GM18907 (cell line): ENCODE measurements around the gene FRMD5.

ENCODE experiments used
- ATAC-seq: cut with Tn5 transposase; IDR thresholded peaks from one replicate; pipeline ENCODE4 v1.9.1; 2021; ENCODE audit warnings: mild to moderate bottlenecking, moderate library complexity; ENCODE audit not compliant: unreplicated experiment

FRMD5 gene

DNA sequence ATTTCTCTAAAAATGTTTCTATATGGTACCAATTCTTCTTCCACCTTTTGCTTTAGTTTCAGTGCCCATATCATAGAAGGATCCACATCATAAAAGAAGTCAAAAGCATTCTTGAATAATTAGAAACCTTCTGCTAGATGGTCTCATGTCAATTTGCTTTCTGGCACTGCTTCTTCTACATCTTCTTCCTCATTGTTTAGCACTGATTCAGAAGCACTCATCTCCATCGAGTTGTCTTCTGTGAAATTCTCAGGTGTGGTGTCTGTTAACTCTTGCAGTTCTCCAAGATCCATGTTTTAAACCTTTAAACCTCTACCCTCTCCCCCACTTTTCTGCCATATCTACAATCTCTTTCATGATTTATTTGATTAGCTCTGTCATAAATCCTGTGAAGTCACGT is 213.5 kb downstream of the FRMD5 start:
- no peak for ATAC-seq

DNA sequence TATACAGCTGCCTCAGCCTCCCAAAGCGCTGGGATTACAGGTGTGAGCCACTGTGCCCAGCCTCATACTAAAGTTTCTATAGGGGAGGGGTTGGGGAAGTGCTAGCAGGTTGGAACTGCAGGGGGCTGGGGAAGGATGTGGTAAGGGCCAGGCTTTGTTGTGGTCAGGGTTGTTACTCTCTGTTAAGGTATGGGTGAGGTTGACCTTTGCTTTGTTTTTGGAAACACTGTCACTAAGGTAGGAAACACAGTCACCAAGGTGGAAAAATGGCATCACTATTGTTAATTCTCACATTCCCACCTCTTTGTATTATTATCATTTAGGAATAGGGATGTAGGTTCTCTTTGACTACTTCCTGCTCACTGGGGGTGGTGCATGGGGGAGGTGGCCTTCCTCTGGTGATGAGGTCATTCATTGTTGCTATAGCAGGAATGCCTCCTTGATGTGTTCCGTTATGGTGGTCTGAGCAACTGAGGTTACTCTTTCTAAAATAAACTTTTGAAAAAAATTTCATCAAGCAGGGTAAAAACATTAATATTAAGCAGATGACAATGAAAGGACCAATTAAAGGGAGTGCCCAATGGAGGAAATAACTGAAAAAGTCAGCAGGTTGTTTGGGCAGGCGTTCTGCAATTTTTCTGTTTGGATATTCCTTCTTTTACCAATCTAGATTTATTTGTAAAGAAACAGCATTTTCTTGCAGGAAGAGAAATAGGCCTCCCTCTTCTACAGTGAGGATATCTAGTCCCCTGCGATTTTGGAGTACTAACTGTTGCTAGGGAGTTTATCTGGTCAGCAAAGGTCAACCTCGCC is 217.8 kb downstream of the FRMD5 start:
- ATAC-seq = no peak

DNA sequence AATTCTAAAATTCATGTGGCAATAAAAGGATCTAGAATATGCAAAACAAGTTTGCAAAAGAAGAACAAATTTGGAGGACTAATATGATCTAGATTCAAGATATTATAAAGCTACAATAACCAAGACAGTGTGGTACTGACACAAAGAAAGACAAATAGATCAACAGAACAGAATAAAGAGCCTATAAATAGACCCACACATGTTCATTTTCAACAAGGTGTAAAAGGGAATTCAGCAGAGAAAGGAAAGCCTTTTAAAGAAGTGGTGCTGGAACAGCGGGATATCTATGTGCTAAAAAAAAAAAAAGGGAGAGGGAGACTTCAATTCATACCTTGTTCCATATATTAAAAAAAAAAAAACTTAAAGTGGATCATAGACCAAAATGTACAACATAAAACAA is 219.3 kb downstream of the FRMD5 start:
- ATAC-seq = no peak

DNA sequence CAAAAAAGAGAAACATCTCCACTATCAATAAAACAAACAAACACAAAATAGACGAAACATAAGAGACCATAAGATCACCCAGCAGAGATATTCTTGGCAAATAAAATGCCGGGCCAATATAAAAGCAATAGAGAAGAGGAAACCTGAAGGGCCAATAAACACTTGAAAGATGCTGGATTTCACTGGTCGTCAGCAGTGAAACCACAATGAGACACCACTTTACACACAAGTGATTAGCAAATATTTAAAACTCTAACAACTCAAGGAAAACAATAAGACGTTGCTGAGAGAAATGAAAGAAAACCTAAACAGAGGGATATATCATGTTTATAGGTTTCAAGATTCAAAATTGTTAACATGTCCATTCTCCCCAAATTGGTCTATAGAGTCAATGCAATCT is 219.7 kb downstream of the FRMD5 start:
- no peak for ATAC-seq

DNA sequence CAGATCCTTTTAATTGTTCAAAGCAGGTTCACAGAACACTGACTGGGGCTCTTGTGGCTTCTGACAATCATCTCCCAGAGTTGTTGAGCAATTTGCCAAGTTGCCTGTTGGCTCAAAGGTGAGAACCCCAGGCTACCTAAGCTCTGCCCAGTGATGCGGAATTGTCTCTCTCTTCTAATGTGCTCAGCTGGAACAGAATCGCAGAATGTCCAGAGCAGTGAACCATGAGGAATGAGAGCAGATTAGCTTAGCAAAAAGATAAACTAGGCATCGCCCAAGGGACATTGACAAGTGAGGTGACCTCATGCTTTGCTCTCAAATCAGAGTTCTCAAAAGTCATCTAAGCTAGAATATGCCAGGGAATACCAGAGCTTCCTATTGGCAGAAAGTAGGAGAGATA is 220.2 kb downstream of the FRMD5 start:
- ATAC-seq = peak; percentile 67

DNA sequence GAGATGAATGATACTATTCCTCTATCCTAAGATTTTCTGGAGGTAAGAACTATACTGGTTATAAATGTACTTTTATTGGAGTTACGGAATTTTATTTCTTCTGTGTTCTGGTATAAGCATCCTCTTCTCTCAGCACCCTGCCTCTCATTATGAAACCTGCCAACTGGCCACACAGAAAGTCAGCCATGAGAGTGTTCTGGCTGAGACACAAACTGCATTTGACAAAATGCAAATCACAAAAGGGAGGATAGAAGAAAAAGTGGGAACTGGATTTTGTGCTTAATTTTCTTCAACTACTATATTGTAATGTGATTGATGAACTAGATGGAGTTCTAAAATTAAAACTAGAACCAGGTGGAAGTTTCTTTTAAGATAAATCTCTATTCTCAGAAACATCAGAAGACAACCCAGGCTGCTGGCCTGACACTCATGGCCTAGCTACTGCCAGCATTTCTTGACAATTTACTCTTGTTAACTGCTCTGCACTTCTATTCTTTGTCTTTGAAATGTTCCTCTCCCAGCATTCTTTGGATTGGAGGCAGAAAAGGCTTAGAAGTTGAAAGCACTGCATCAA is 225.2 kb downstream of the FRMD5 start:
- no peak for ATAC-seq

DNA sequence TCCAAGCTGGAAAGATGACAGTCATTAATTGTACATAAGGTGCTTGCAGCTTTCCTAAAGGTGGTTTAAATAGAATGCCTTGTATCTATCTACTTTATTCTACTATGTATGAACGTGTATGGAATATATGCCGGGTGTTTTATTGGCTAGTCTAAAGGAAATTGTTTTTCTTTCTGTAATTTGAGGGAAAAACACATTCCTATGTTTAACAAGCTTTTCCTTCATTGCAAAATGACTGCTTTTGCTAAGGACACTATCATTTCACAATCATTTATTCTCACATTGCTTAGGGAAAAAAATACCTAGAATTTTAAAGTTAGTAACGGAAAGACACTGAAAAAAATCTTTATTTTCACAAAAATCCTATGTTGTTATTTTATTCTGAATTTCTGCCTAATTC is 226.5 kb downstream of the FRMD5 start:
- no peak for ATAC-seq

DNA sequence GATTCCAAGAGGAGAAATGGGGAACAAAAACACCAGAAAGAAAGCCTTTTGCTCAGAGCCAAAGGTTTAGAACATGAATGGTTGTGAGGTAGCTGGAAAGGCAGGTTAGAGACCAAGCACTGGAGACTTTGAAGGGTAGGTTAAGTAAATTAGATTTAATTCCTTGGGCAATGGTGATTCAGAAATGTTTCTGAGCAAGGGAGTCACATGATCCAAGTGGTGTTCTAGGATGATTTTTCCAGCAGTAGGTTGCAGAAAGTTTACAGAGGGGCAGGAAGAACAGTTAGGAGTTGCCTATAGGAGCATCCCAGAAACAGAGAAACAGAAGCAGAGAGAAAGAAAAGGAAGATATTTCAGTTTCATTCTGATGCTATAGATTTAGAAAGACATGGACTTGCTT is 228.4 kb downstream of the FRMD5 start:
- no peak for ATAC-seq

DNA sequence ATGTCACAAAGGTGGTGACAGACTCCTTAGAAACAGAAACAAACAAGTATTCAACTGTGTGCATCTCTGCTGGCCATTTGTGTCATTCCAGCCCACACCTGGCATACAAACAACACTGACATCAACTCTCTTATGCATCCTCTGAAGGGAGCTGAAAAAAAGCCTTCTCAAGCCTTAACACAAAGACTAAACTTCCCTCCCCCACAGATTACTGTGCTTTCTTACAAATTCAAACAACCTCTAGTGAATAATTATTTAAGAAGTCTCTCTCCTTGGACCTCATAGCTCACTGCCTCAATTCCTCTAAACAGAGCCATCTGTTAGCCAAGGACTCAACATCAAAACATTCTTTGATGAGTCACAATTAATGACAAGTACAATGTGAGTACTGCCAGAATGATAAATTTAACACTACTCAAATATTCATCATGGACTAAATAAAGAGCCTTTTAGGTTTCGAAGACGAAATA is 236.2 kb downstream of the FRMD5 start:
- ATAC-seq = no peak

DNA sequence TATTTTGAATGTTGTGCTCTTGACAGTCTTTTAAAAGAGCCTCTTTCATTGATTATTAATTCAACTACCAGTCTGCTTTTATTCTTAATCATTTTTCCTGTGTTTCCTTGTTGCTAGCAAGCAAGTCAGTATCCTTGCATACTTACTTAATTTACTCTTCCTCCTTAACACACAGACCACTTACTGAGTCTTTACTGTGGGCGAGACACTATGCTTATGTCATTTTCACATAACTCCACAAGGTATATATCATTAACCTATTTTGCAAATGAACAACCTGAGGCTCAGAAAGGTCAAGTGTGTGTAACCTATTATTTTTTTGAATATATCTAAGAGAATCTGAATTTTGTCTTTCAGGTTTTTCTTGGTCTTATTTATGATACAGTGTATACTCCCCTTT is 237.3 kb downstream of the FRMD5 start:
- ATAC-seq = peak; percentile 66

DNA sequence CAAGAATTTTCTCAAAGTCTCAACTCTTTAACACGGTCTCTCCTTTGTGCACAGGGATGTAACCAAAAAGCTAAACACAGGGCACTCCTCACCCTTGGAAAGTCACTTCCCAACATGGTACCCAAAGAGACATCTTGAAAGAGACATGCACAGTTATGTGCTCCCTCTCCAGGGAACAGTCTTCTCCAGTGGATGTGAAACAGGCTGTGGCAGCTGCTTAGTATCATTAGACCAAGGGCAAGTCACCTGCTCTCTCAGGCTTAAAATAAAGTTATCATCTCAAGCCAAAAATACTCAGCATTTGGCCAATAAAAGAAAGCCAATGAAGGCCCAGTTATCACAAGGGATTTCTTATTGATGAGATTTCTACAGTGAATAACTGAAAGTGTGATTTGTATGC is 239.9 kb downstream of the FRMD5 start:
- ATAC-seq = no peak

DNA sequence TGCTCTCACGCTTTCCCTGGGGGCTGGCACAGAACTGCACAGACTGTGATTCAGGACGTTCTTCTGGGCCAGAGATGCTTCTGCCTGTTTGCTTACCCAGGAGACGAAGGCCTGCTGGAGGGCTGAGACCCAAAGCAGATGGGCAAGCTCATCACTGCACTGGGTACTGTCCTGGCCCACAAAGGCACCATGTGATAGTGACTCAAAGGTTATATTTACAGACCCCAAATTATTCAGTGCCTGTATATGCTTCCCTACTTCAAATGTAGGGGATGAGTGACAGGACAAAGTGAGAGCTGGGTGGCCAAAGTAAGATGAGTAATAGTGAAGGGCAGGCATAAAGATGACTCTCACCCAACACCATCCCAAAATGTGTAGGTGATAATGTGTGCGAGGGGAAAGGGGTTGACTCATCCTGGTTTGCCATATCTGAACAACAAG is 240.9 kb downstream of the FRMD5 start:
- ATAC-seq = no peak

DNA sequence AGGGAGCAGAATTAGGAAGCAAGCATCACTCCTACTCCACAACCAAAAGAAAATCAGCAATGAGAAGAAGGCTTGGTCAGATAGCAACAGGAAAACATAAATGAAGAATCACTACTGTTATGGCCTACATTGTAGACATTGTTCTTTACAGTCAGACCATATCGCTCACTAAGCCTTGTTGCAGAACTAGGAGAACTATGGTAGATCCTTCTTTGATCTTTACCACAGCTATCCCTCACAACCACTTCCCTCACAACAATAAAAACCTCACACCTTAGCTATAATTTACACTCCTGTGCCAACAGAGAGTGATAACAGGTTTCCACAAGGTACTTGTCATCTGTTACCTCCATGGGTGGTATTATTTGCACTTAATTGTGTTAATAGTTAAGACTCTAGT is 241.7 kb downstream of the FRMD5 start:
- no peak for ATAC-seq

DNA sequence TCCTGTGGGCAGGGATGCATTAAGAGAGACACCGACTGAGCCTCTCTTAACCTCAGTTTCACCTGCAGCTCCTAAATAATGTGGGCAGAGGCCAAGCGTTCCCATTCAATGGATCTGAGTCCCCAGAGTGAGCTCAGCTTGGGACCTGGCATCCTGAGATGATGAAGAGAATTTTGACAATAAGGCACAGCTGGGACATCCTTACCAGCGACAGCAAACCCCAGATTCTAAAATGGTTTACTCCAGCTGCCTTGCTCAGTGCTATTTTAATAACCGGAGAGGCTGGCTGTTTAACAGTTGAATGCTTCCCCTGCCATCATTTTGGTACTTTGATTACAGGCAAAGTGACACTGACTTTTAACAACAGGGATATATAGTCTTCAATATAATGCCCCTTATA is 244.5 kb downstream of the FRMD5 start:
- no peak for ATAC-seq

DNA sequence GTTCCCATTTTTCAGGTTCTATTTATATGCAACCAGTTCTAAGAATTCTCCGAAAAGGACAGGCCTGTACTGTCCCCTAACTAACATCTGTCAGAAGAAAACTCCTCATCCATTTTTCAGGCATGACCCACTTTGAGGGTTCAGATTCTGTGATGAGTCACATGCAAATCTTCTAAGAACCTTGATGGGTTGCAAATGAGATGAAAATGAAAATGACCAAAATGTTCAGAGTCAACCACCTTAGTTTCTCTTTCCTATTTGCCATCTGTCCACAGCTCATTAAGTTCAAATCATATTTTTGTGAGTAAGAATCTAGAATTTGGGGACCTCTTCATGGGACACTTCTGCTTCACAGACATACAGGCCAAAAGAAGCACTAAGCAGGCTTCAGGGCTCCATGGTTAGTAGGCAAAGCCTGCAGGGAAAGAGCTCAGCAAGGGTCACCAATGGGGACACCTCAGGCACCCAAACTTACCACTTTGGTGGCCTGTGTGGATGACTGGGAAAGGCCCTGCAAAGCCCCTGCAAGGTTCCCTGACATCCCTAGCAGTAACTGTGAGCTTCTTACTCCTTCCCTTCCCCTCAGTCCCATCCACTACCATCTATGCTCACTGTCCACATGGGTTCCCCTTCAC is 246.3 kb downstream of the FRMD5 start:
- ATAC-seq = peak; percentile 79

DNA sequence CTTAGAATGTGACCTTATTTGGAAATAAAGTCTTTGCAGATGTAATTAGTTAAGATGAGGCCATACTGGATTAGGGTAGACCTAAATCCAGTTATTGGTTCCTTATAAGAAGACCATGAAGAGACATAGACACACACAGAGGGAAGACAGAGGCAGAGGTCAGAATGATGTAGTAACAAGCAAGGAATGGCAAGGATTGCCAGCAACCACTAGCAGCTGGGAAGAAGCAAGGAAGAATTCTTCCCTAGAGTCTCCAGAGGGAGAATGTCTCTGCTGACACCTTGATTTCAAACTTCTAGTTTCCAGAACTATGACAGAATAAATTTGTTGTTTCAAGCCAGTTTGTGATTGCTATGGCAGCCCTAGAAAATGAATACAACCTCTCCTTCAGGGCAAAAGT is 251.6 kb downstream of the FRMD5 start:
- ATAC-seq = no peak

DNA sequence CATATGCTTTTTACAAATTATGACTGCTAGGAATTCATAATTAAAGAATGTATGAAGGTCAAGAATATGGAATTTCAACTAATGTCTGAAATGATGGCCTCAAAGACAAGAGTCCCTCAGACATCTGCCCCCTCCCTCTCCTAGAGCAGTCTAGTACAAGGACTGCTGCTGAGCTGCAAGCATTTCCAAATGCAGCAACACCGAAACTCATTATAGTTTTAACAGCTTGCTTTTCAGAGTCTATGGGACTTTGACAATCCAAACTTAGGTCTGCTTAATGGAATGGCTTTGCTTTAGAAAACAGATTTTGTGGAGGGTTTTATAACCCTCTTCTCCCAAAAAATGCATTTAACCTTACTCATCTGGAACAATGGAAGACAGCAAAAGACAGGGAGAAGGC is 252.9 kb downstream of the FRMD5 start:
- ATAC-seq = no peak

DNA sequence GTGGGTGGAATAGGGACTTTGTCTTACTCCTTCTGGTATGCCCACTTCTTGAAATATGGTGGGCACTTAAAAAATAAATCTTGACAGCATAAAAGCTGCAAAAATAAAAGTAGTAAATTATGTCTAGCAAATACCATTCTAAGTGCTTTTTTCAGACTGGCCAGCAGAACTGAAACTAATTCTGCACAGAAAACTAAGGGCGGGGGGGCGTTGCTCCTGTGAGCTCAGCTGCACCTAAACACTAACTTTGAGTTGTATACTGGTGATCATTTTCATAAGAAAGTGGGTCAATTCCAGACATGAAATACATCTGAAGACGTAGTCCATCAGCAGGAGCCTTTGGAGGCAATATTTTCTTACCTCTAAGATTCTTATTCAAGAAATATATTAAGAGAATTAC is 253.5 kb downstream of the FRMD5 start:
- peak; percentile 73 for ATAC-seq

DNA sequence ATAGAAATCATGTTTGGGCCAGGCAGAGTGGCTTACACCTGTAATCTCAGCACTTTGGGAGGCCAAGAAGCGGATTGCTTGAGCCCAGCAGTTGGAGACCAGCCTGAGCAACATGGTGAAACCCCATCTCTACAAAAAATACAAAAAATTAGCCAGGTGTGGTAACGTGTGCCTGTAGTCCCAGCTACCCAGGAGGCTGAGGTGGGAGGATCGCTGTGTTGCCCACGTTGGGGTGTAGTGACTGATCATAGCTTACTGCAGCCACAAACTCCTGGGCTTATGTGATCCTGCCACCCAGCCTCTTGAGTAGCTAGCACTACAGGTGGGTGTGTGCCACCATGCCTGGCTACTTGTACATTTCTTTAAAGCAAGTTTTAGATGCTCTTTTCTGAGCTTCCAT is 254.0 kb downstream of the FRMD5 start:
- ATAC-seq = no peak

DNA sequence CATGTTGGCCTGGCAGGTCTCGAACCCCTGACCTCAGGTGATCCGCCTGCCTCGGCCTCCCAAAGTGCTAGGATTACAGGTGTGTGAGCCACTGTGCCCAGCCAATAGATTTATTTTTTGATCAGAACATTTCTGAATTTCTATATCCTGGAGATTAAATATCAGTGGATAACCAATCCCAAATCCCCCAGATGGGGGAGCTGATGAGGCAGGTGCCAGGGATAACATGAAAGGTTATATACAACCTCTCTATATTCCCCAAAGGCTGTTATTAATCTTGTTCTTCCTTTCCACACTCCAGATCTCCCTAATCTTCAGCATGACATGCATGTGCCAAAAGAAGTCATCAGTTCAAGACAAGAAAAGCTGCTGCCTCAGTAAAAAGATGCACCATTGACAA is 256.0 kb downstream of the FRMD5 start:
- ATAC-seq = no peak

DNA sequence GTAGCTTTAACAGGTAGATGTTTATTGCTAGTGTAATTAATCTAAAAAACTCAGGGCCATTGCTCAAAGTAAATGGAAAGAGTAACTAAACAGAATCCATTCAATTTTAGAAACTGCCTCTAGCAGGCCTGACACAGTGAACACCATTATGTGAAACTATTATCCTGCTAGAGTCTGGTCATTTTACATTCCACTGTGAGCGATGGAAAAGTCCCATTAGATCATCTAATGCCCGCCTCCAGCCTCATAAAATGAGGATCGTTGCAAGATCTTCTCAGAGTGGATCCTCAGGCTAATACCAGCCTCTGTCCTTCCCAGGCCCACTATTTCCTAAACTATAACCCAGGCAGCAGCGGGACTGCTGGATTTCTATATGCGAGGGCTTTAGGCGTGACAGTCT is 260.6 kb downstream of the FRMD5 start:
- no peak for ATAC-seq

DNA sequence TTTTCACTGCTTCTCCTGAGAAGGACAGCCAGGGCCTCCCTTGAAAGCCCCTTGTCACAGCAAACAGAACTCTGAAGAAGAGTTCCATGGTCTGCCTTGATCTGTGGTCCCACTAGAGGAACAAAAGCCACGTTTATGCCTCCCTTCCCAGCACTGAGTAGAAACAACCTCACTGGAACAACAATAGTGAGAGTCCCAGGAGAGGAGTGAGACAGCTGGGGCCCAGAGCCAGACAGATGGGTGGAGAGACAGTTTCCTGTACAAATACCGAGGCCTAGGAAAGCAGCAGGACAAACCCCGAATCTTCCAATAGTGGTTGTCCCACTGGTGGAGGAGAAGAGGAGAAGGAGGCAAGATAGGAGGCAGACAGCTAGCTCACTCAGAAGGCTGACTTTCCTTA is 262.2 kb downstream of the FRMD5 start:
- no peak for ATAC-seq
